NT2/D1 (cell line): ENCODE results near the gene TRIML2.

ENCODE experiments used
- DNase-seq: peaks from one replicate; pipeline ENCODE4 v3.0.0-alpha.2; 2011; ENCODE audit warnings: low read depth, low spot score
- H3K27me3 ChIP-seq: 2 replicates; pipeline ENCODE4 v1.6.0; 2011; ENCODE audit warnings: mild to moderate bottlenecking; ENCODE audit not compliant: insufficient read length, insufficient read depth
- H3K36me3 ChIP-seq: 2 replicates; pipeline ENCODE4 v1.6.1; 2011; ENCODE audit warnings: mild to moderate bottlenecking, low read length, mixed read lengths; ENCODE audit not compliant: insufficient read depth, insufficient read length
- H3K4me1 ChIP-seq: 2 replicates; pipeline ENCODE4 v1.5.1; 2011; ENCODE audit not compliant: insufficient read depth, insufficient read length
- H3K4me3 ChIP-seq: 2 replicates; pipeline ENCODE4 v1.5.1; 2011; ENCODE audit warnings: low read depth; ENCODE audit not compliant: insufficient read length
- H3K9ac ChIP-seq: 2 replicates; pipeline ENCODE4 v1.6.0; 2011; ENCODE audit warnings: low read depth; ENCODE audit not compliant: insufficient read length
- H3K9me3 ChIP-seq: 2 replicates; pipeline ENCODE4 v1.5.1; 2011; ENCODE audit warnings: mild to moderate bottlenecking, low read length; ENCODE audit not compliant: insufficient read depth
- SUZ12 ChIP-seq: IDR thresholded peaks from 2 replicates; pipeline ENCODE4 v1.6.1; 2011; ENCODE audit not compliant: insufficient read length, insufficient read depth; ENCODE audit errors: extremely low read depth
- YY1 ChIP-seq: IDR thresholded peaks from 2 replicates; pipeline ENCODE4 v1.6.1; 2011; ENCODE audit not compliant: insufficient read length, insufficient read depth
- ZNF274 ChIP-seq: IDR thresholded peaks from 2 replicates; pipeline ENCODE4 v1.6.1; 2011; ENCODE audit warnings: mild to moderate bottlenecking, low read depth, low read length

Gene TRIML2

GRCh38 chr4:188121530-188121929 lies 12.1 kb upstream of the TRIML2 start:
- Histone ChIP-seq H3K4me3 (no peak overlapping the region), H3K9ac (no peak overlapping the region), H3K9me3 (no peaks in the 10 kb centered on the region), H3K4me1 (no peaks in the 10 kb centered on the region), H3K27me3 (no peaks in the 10 kb centered on the region), H3K36me3 (no peaks in the 10 kb centered on the region)
- TF ChIP-seq YY1 (no peak), SUZ12 (no peak), ZNF274 (no peak)
- DNase-seq = no peak

DNA sequence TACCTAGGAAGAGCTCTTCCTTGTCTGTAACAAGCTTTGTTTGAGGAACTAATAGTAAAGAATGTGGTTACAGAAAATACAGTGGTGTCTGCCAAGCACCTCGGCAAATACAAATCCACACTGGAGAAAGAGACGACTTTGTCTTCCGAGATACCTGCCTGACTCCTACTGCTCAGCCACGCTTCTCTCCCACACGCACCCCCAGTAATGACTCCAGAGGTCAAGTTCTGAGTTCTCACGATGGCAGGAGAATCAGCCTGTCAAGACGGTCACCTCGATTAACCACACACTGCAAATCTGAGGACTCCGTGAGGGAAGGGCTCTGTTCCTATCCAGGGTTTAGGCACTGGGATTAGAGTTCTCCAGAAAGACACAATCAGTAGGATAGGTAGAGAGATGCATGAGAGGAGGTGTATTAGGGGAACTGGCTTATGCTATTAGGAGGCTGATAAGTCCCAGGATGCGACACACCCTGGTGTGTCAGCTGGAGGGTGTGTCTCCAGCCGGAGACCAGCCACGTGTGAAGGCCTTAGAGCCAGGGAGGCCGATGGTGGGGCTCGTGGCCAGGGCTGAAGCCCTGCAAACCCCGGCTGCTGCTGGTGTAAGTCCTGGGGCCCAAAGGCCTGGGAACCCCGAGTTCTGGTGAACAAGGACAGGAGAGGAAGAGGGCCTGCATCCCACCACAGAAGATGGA lies 8.4 kb upstream of the TRIML2 start:
- Histone ChIP-seq H3K27me3 (no peaks in the 10 kb centered on the region), H3K9me3 (no peaks in the 10 kb centered on the region), H3K4me3 (no peak overlapping the region), H3K36me3 (no peaks in the 10 kb centered on the region), H3K4me1 (no peaks in the 10 kb centered on the region), H3K9ac (no peak overlapping the region)
- no peak for TF ChIP-seq SUZ12
- no peak for TF ChIP-seq ZNF274
- no peak for TF ChIP-seq YY1
- no peak for DNase-seq

DNA sequence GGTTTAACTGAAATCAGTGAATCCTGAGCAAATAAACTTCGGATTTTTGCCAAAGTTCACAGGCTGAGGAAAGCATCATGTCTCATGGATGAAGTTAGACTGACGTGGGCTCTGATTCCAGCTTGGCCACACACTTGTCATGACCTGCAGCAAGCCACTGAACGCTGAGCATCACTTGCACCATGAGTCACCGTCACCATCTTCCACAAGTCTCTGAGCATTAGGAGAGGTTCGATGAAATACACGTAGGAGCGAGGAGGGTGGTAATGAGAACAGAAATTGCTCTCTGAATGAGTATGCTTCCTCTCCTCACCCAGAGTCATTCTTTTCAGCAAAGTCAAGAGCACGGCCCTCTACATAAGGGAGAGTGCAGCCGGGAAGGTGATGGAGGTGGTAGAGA lies 3.8 kb upstream of the TRIML2 start:
- TF ChIP-seq ZNF274 (no peak), SUZ12 (no peak), YY1 (no peak)
- no peaks in the 10 kb centered on the region for H3K4me1 ChIP-seq
- no peak for DNase-seq

GRCh38 chr4:188111955-188112354 lies 2.6 kb upstream of the TRIML2 start:
- H3K4me3 ChIP-seq = no peak overlapping the region

More for the DNA sequence above, 3.8 kb upstream of the TRIML2 start:
- Histone ChIP-seq H3K9ac (no peak overlapping the region), H3K36me3 (no peaks in the 10 kb centered on the region), H3K4me3 (no peak overlapping the region), H3K27me3 (no peaks in the 10 kb centered on the region), H3K9me3 (no peaks in the 10 kb centered on the region)

DNA sequence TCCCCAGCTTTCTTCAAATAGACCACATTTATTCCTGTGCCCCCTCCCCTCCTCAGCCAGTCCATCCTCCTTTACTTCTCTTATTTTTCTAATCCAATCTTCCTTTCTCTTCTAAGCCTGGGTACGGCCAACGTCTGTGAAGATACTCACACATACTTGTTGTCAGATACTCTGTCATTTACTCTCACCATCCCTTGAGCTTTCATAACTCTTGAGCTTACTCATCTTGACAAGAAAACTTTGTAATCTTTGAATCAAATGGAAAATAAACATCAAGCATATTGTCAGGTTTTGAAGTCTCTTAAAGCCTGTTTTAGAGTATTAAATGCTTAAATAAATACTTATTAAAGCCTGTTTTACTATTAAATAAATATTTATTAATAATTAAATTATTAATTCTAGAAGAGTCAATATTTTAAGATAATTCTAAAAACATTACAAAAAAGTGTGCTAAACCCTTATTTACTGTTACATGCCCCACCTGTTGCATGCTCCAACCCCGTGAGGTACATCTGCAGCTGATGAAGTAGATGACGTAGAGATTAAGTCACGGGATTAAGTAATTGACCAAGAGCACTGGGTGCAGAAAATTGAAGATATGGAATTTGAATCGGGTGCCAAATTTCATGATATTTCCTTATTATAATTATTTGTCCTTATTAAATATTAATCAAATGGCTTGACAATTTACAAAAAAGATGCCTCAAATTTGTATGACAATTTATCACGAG lies 1.5 kb upstream of the TRIML2 start:
- Histone ChIP-seq H3K36me3 (peaks cover 7% of the 10 kb centered on the region), H3K27me3 (no peaks in the 10 kb centered on the region), H3K4me3 (no peak overlapping the region), H3K9me3 (peaks cover 5% of the 10 kb centered on the region; the same call in 1 of the 2 replicates), H3K9ac (no peak overlapping the region), H3K4me1 (peaks cover 4% of the 10 kb centered on the region)
- TF ChIP-seq ZNF274 (no peak), SUZ12 (no peak), YY1 (no peak)
- no peak for DNase-seq

More at GRCh38 chr4:188111955-188112354, 2.6 kb upstream of the TRIML2 start:
- no peaks in the 10 kb centered on the region for H3K27me3 ChIP-seq
- H3K9ac ChIP-seq = no peak overlapping the region
- no peaks in the 10 kb centered on the region for H3K36me3 ChIP-seq
- no peak for DNase-seq
- TF ChIP-seq YY1 (no peak), SUZ12 (no peak), ZNF274 (no peak)
- no peaks in the 10 kb centered on the region for H3K9me3 ChIP-seq
- no peaks in the 10 kb centered on the region for H3K4me1 ChIP-seq

DNA sequence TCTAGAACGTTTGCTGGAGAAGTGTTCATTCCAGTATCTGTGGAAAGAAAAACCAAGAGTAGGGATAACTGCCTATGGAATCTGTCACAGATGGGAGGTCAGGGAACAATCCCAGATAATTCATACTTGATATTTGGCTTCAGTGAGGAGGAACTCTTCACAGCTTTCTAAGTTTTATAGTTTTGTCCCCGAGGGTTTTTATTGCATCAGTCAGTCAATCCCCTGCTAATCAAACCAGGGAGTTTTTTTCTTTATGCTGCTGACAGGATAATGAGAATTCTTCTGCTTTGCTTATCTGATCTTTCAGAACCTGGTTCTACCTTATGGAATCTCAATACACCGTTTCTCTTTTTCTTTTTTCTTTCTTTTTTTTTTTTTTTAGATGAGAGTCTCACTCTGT lies 633 bp upstream of the TRIML2 start:
- DNase-seq = no peak
- peaks cover 4% of the 10 kb centered on the region for H3K4me1 ChIP-seq
- no peak for TF ChIP-seq SUZ12
- TF ChIP-seq YY1 = no peak
- TF ChIP-seq ZNF274 = no peak
- H3K4me3 ChIP-seq = peak overlapping the region; percentile 55
- H3K27me3 ChIP-seq = no peaks in the 10 kb centered on the region
- peaks cover 5% of the 10 kb centered on the region; the same call in 1 of the 2 replicates for H3K9me3 ChIP-seq
- H3K9ac ChIP-seq = peak overlapping the region; percentile 66
- peaks cover 15% of the 10 kb centered on the region for H3K36me3 ChIP-seq

DNA sequence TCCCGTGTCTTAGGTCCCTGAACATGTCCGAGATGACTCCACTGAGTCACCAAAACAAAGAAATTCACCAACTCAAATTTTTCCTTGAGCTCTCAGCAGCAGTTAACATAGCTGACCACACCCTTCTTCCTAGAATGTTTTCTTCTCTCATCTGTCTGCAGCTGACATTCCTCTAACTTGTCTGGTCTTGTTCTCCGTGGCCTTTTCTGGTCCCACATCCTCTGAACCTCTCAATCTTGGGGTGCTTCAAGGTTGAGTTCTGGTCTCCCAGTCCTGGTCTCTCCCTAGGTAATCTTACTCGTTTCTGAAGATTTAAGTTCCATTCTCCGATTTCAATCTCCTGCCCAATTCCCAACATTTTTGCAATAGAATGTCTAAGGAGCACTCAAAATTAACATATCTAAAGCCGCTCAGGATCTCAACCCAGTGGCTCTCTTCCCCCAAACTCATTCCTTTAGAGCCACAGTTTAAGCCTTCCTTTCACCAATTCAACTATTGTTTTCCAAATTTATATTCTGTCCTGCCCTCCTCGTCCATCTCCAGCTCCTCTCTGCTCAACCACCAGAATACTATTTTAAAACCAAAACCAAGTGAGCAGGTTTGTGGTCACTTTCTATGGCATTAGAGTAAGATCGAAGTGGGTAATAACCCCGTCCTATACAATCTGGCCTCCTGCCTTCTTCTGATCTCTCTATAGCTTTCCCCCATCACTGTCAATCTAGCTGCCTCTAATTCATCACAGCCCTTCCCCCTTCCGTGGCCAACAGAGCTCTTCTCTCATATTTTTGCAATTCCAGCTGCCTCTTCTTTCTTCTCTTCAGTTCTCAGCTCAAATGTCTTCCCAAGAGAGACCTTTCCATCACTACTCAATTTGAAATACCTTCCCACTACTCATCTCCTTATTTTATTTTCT lies 1.2 kb downstream of the TRIML2 start:
- Histone ChIP-seq H3K9ac (peak overlapping the region; percentile 76), H3K4me1 (peaks cover 4% of the 10 kb centered on the region), H3K4me3 (peak overlapping the region; percentile 55)

More for the DNA sequence above, 1.2 kb downstream of the TRIML2 start:
- peak; percentile 74 for DNase-seq
- Histone ChIP-seq H3K9me3 (peaks cover 5% of the 10 kb centered on the region; the same call in 1 of the 2 replicates), H3K27me3 (no peaks in the 10 kb centered on the region), H3K36me3 (peaks cover 32% of the 10 kb centered on the region)
- TF ChIP-seq YY1 = no peak
- no peak for TF ChIP-seq ZNF274
- no peak for TF ChIP-seq SUZ12
